Body of pancreas (tissue), 4 donors: ENCODE measurements around the gene PAFAH2.

ENCODE experiments used
- POLR2A ChIP-seq, 3 donors: fragments of 450-650 bp; IDR thresholded peaks; one replicate each; pipeline ENCODE4 v1.6.1; 2016; ENCODE audit warnings: antibody characterized with exemption in 3 of 3, mild to moderate bottlenecking in 2 of 3
- TF ChIP-seq, protein P1 (sequence below), 7 experiments: fragments of 450-650 bp in 4 of 7; fragments of 200-600 bp in 3 of 7; sonication (generic) in 3 of 7; IDR thresholded peaks; one replicate each; pipeline ENCODE4 v1.5.1; 2016 to 2019; ENCODE audit warnings: antibody characterized with exemption in 7 of 7

DNA sequence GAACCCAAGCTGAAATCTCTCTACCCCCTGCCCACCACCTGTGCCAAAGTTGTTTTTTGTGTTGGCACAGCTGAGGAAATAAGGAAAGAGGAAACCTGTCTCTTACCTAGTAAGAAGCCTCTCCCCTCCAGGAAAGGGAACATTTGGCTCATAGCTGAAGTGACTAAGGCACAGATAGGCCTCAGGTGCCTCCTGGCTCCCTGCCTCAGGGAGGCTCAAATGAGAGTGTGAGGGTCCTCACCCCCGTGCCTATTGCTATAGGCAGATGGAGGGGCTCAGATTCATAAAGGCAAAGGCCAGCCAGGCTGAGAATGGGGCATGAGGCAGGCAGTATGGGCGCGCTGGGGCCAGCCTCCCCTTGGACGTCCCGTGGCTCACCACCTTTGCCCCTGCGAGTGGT is 40.6 kb upstream of the PAFAH2 start:
- TF ChIP-seq, protein P1, sequence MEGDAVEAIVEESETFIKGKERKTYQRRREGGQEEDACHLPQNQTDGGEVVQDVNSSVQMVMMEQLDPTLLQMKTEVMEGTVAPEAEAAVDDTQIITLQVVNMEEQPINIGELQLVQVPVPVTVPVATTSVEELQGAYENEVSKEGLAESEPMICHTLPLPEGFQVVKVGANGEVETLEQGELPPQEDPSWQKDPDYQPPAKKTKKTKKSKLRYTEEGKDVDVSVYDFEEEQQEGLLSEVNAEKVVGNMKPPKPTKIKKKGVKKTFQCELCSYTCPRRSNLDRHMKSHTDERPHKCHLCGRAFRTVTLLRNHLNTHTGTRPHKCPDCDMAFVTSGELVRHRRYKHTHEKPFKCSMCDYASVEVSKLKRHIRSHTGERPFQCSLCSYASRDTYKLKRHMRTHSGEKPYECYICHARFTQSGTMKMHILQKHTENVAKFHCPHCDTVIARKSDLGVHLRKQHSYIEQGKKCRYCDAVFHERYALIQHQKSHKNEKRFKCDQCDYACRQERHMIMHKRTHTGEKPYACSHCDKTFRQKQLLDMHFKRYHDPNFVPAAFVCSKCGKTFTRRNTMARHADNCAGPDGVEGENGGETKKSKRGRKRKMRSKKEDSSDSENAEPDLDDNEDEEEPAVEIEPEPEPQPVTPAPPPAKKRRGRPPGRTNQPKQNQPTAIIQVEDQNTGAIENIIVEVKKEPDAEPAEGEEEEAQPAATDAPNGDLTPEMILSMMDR (IDR thresholded peaks at IDR 0.05), result no peak
- peak in 1 of 3 donors; percentile 43 for TF ChIP-seq POLR2A (IDR thresholded peaks at IDR 0.05)
